ENCODE data around the gene ABR.
A peak's percentile ranks its signal among the peaks of the same experiment; 100 is the strongest.

The ABR gene

DNA sequence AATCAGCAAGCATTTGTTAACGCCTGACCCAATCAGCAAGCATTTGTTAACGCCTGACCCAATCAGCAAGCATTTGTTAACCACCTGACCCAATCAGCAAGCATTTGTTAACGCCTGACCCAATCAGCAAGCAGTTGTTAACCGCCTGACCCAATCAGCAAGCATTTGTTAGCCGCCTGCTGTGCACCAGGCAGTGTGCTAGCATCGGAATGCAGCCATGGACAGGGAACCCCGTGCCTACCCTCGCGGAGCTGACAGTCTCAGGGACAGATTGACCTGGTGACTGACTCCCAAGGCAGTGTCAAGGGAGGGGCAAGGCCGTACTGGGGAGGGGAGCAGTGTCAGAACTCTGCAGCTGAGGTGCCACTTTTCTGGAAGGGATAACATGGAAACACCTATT, 66.9 kb downstream of the ABR start:
- no peak for DNase-seq

- DNase-seq: peak; percentile 88
Observed at GRCh38 chr17:1111599-1112443, 68.0 kb downstream of the ABR start.

GRCh38 chr17:1110862-1111598, 68.8 kb downstream of the ABR start:
- peak; percentile 95 for DNase-seq

- no peak for DNase-seq
Observed at GRCh38 chr17:1110541-1110861, 69.3 kb downstream of the ABR start.

GRCh38 chr17:1109606-1110540, 69.9 kb downstream of the ABR start:
- no peak for DNase-seq

DNA sequence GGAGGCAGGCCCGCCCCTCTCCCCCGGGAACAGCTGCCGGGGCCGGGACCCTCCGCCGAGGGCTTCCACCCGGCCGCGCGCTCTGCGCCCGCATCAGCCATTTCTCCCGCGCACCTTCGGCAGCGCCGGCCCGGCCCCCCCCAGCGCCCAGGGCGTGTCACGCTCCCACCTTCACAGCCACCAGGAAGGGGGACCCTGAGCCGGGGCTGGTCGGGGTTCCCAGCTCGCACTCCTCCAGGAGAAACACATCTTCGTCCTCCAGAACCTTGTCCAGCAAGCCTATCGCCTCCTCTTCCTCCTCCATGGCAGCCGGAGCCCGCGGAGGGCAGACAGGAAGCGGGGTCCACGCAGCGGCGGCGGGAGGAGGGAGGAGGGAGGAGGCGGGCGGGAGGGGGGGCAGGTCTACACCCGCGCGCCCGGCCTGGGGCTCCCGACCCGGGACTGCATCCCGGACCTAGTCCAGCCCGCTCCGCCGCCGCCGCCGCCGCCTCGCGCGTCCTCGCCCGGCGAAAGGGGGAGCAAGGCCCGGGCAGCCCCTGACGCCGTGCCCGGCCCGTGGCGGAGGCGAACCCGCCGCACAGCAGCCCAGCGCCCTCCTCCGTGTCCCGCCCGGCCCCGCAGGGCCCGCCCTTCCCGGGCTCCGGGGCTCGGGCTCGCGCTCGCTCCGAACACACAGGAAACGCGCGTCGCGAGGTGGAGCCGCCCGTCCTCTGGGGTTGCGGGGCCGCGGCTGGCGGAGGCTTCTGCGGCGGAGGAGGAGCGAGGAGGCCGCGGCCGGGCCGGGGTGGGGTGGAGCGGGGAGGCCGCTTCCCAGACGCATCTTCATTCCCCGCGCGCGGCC, 70.8 kb downstream of the ABR start:
- peak; percentile 46 for DNase-seq

- DNase-seq: no peak
Observed at GRCh38 chr17:1108478-1108764, 71.4 kb downstream of the ABR start.

DNA sequence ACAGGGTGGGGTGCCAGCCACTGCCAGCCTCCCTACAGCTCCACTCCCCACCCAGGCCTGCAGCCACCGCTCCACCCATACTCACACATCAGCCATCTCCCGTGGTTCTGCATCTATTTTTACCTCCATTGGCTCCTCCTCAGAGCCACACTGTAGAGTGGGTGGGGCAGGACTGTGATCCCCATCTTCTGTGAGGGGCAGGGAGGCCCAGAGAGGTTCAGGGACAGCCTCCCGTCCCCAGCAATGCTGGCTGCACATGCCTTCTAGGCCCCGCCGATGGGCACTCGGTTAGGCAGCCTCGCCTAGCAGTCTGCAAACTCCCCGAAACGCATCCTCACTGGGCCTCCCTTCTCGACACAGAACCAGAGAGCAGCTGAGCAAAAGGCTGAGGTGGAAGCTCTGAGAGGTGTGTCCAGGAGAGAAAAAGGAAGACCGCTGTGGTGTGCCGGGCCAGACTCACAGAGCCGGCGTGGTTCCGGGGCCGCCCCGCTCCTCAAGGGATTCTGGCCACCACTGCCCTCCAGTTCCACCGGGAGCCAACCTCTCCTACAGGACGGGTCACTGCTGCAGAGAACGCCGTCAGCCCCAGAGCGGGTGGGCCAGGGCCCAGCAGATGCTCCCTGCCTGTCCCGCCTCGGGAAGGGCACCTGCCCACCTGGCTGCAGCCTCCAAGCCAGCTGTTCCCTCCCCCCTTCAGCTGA, 71.9 kb downstream of the ABR start:
- no peak for DNase-seq

DNA sequence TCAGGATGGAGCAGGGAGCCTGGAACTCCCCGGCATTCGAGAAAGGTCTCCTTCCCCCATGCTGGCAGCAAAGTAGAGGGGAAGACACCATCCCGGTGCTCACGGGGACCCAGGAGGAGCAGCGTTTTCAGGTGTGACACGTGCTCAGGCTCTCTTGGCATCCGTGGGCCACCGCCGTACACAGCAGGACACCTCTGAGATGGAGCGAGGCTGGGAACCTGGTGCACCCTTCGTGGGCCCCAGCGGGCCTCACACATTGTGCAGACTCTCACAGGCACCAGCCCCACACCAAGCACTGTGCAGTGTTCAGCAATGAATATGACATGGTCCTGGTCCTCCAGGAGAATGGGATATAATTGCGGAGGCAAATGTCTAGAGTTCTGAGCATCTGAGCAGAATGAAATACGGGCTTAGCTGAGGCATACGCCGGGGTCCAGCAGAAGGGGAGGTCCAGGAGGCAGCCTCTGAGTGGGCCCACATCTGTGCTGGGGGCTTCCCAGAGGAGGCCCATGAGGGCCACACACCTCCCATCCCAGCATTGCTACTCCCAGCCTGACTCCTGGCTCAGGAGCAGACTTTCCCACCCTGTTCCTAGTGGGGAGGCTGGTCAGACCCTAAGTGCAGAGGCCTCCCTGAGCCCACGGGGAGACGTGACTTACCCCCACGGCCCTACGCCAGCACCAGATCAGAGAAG, 72.6 kb downstream of the ABR start:
- DNase-seq: no peak

- no peak for DNase-seq
Observed at GRCh38 chr17:1104222-1104621, 75.6 kb downstream of the ABR start.

DNA sequence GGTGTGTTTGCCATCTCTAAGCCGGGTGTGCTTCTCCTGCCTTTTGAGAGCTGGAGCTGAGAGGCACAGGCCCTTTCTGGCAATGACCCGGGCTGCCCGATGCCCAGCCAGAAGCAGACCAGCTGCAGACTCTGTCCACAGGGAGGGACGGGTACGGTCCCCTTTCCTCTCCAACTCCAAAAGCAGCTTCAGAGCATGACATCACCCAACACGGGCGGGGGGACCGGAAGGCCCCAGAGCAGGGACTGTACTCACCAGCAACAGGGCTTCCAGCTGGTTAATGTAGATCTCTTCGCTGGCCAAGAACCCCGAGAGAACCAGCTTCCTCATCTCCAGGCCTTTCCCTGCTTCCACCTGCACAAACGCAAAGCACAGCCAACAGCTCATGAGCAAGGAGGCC, 79.4 kb downstream of the ABR start:
- no peak for DNase-seq

- no peak for DNase-seq
Observed at GRCh38 chr17:1099242-1099641, 80.5 kb downstream of the ABR start.

DNA sequence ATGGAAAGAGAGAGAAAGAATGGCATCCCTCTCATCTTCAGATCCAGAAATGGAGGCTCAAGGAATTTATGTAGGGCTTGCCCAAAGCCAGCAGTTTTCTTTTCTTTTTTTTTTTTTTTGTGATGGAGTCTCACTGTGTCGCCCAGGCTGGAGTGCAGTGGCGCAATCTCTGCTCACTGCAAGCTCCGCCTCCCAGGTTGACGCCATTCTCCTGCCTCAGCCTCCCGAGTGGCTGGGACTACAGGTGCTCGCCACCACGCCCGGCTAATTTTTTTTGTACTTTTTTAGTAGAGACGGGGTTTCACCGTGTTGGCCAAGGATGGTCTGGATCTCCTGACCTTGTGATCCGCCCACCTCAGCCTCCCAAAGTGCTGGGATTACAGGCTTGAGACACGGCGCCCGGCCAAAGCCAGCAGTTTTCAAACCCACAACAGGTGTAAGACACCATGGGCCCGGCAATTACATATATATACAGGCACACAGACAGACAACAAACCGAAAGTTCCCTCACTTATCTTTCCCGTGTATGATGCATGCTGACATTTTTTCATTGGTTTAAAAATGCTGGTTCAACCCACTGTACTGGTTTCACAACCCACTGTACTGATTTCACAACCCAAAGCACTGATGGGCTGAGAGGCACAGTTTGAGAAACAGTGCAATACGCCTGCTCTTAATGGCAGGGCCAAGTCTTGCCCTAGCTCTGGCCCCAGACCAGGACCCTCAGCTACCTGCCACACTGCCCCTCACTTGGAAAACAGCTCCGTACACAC, 81.6 kb downstream of the ABR start:
- DNase-seq: peak; percentile 95

DNA sequence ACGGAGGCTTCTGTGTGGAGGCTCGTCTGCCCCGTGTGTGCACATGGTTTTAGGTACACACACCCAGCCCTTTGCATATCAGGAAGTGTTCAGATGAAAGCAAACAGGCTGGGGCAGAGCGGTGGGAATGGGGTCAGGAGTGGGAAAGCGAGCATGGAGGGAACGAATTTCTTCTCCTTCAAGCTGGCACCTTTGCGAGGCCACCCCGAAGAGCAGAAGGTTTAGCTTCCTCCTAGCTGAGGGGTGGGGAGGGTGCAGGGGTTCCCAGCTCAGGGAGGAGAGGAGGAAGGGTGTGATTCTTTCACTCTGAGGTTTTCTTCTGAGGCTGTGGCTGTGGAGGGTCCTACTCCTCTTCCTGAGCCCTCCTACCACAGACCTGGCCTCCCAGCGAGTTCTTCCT, 83.6 kb downstream of the ABR start:
- DNase-seq: no peak

DNA sequence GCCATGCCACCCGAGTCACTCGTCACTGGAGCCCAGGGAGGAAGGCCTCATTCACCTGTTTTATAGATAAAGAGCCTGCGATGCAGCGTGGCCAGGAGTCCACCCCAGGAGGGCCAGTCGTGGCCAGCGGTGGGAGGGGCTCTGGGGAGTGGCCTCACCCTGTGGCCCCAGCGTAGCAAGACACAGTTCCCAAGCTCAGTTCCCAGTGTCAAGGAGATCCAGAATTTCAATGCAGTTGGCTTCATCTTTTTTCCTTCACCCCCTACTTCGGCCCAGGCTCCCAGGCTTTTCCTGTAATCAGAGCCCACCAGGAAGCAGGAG, 84.0 kb downstream of the ABR start:
- DNase-seq: no peak

DNA sequence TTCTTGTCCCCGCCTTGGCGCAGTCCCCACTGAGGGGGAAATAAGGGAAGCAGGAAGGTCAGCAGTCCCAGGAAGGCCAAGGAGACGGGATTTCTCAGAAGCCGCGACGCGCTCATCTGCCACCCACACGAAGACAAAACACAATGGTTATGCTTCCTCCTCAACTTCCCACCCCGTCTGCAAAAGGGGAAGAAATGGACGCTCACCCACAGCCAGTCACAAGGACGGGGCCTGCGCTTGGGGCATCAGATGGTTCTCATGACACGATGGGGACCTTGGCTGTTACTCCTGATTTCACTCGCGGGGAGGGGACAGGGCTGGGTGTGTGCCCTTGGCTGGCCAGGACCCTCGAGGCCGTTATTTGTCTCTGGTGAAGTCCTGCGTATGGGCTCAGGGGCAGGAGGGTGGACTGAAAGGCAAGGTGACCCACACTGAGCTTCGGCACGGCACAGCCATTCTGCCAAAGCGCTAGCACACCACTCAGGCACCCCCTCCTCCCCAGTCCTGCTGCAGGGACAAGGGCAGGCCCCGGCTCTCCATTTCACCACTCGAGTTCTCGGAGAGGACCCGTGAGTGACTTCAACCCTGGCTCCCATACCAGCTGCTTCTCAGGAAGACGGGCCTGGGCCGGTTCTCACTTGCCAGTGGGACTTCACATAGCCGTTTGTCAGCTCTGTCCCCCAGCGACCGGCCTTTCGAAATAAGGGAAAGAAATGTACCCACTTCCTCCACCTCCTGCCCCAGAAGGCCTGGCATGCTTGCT, 84.5 kb downstream of the ABR start:
- DNase-seq: peak; percentile 96

DNA sequence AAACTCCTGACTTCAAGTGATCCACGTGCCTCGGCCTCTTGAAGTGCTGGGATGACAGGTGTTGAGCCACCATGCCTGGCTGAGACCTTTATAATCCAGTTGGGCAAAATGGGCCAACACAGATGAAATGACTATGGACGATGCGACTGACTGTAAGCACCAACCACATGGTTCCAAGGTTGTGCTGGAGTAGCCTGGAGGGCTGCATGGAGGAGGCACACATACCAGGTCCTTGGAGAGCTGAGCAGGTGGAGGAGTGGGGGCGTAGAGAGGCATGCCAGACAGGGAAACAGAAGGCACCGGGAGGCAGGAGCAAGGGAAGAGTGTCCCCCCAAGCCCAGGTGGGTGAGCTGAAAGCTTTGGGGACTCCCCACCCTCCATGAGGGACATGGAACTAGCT, 85.2 kb downstream of the ABR start:
- no peak for DNase-seq

DNA sequence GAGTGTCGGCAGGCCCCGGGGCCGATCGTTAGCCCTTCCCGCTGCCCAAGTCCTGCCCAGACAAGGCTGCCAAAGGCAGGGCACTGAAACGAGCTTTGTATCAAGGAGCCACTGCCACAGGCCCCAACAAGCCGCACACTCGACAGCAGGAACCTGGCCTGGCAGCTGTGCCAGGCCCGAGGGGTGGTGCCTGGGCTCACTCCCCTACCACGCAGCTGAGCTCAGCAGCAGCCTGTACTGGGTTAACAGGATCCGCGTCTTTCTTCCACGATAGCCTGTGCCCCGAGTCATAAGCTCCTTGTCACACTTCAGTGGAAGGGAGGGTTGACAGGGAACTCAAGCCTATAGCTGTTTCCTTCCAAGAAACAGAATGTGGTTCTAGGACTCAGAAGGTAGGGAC, 87.9 kb downstream of the ABR start:
- DNase-seq: no peak

DNA sequence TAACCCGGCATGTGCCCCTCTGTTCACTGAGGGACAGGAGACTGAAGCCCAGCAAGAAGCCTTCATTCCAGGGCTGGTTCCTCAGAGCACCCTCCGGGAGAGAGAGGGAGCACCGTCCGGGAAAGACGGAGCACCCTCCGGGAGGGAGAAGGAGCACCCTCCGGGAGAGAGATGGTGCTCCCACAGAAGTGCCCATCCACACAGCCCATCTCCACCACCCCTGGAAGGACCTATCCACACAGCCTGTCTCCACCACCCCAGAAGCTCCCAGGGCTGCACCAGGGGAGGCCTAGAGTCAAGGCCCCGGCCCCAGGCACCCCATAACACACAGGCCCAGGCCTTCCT, 88.6 kb downstream of the ABR start:
- no peak for DNase-seq
